HepG2 (cell line): ENCODE results near the gene PCBP4. TPM values are rescaled to one million over a fixed set of nuclear protein-coding genes. Genes with fewer than 3 reads are reported as not detected.
A peak's percentile ranks its signal among the peaks of the same experiment; 100 is the strongest.

ENCODE experiments used
- AGO1 ChIP-seq: fragments of 200-400 bp; formaldehyde crosslinking; IDR thresholded peaks from 2 replicates; pipeline ENCODE4 v1.6.1; 2017; ENCODE audit warnings: mild to moderate bottlenecking, low read depth, low read length, moderate library complexity; ENCODE audit not compliant: poor library complexity, severe bottlenecking
- ETV6 ChIP-seq: sonication (generic); formaldehyde crosslinking; conservative IDR thresholded peaks from 2 replicates; pipeline ENCODE4 v1.4.0; 2020; ENCODE audit warnings: missing genetic modification reagents
- FOXP1 ChIP-seq, 2 experiments: fragments of 450-650 bp in 1 of 2; IDR thresholded peaks; 2 replicates each; pipeline ENCODE4 v1.6.1; 2017 to 2018; ENCODE audit warnings: antibody characterized with exemption in 1 of 2
- GATAD1 ChIP-seq: IDR thresholded peaks from 2 replicates; pipeline ENCODE4 v1.6.1; 2016; ENCODE audit warnings: missing genetic modification reagents, missing compliant biosample characterization
- HES4 ChIP-seq: sonication (generic); formaldehyde crosslinking; IDR thresholded peaks from 2 replicates; pipeline ENCODE4 v1.9.0; 2021; ENCODE audit warnings: mild to moderate bottlenecking, missing genetic modification reagents, borderline replicate concordance
- NCOR1 ChIP-seq: fragments of 200-600 bp; sonication (generic); IDR thresholded peaks from 2 replicates; pipeline ENCODE4 v1.7.0; 2017; ENCODE audit warnings: antibody characterized with exemption, low read length, borderline replicate concordance
- PCBP2 ChIP-seq: fragments of 200-400 bp; formaldehyde crosslinking; optimal IDR thresholded peaks from 2 replicates; pipeline ENCODE3; 2018; ENCODE audit warnings: low read length, low read depth; ENCODE audit not compliant: poor library complexity, severe bottlenecking
- RARA ChIP-seq: IDR thresholded peaks from 2 replicates; pipeline ENCODE4 v1.6.1; 2016; ENCODE audit warnings: missing genetic modification reagents, missing compliant biosample characterization
- SALL1 ChIP-seq: sonication (generic); formaldehyde crosslinking; IDR thresholded peaks from 2 replicates; pipeline ENCODE4 v1.8.0; 2022; ENCODE audit warnings: mild to moderate bottlenecking, missing genetic modification reagents
- STAG1 ChIP-seq: sonication (generic); formaldehyde crosslinking; IDR thresholded peaks from 2 replicates; pipeline ENCODE4 v1.4.0; 2020; ENCODE audit warnings: missing genetic modification reagents
- TOPORS ChIP-seq: sonication (generic); formaldehyde crosslinking; IDR thresholded peaks from 2 replicates; pipeline ENCODE4 v1.8.0; 2023; ENCODE audit warnings: mild to moderate bottlenecking, missing genetic modification reagents
- U2AF1 ChIP-seq: fragments of 200-400 bp; formaldehyde crosslinking; optimal IDR thresholded peaks from 2 replicates; pipeline ENCODE3; 2017; ENCODE audit warnings: mild to moderate bottlenecking, low read depth, low read length
- ZBTB21 ChIP-seq: sonication (generic); formaldehyde crosslinking; IDR thresholded peaks from 2 replicates; pipeline ENCODE4 v1.4.0; 2020; ENCODE audit warnings: missing genetic modification reagents
- ZNF10 ChIP-seq: sonication (generic); formaldehyde crosslinking; IDR thresholded peaks from 2 replicates; pipeline ENCODE4 v1.4.0; 2020; ENCODE audit warnings: mild to moderate bottlenecking, low read depth, missing genetic modification reagents, borderline replicate concordance
- ZNF326 ChIP-seq: sonication (generic); formaldehyde crosslinking; IDR thresholded peaks from 2 replicates; pipeline ENCODE4 v1.4.0; 2020; ENCODE audit warnings: missing genetic modification reagents, borderline replicate concordance
- ZNF850 ChIP-seq: sonication (generic); formaldehyde crosslinking; conservative IDR thresholded peaks from 2 replicates; pipeline ENCODE4 v1.9.0; 2021; ENCODE audit warnings: mild to moderate bottlenecking, missing genetic modification reagents
- polyA plus RNA-seq, 8 experiments: library from polyadenylated mRNA; depleted of rRNA in 3 of 8; stranded (reverse) in 7 of 8; unstranded in 1 of 8; fragments of >200 nt; fragmentation: Illumina TruSeq in 4 of 8; extraction: Trizol in 4 of 8; gene quantifications; 2 replicates each; pipeline versions ENCODE4 v1.2.1 to v1.2.3, GENCODE V29; 2011 to 2016; ENCODE audit warnings: low read depth in 4 of 8, missing spikeins in 1 of 8, mixed read lengths in 1 of 8; ENCODE audit not compliant: insufficient read depth in 1 of 8
- total RNA-seq, 5 experiments: library from RNA; depleted of rRNA; stranded (reverse); fragments of >200 nt; fragmentation: Illumina TruSeq; extraction: Trizol; gene quantifications; 2 replicates each; pipeline ENCODE4 v1.2.3, GENCODE V29; 2016; ENCODE audit warnings: low read depth in 1 of 5
- TF ChIP-seq, protein P1 (sequence below): sonication (generic); formaldehyde crosslinking; IDR thresholded peaks from 2 replicates; pipeline ENCODE4 v1.4.0; 2020; ENCODE audit warnings: missing genetic modification reagents
- TF ChIP-seq, protein P2 (sequence below): sonication (generic); formaldehyde crosslinking; IDR thresholded peaks from 2 replicates; pipeline ENCODE4 v1.5.0; 2020; ENCODE audit warnings: mild to moderate bottlenecking, missing genetic modification reagents
- TF ChIP-seq, protein P3 (sequence below): sonication (generic); formaldehyde crosslinking; IDR thresholded peaks from 2 replicates; pipeline ENCODE4 v1.4.0; 2020; ENCODE audit warnings: missing genetic modification reagents
- TF ChIP-seq, protein P4 (sequence below): sonication (generic); formaldehyde crosslinking; IDR thresholded peaks from 2 replicates; pipeline ENCODE4 v1.4.0; 2020; ENCODE audit warnings: missing genetic modification reagents

The PCBP4 gene
- total and polyA plus RNA-seq, 2 of the 13 experiments (the other 11 are each of a cell fraction or from before 2014, with no cell fraction given): 36.8 to 51.3 TPM

DNA sequence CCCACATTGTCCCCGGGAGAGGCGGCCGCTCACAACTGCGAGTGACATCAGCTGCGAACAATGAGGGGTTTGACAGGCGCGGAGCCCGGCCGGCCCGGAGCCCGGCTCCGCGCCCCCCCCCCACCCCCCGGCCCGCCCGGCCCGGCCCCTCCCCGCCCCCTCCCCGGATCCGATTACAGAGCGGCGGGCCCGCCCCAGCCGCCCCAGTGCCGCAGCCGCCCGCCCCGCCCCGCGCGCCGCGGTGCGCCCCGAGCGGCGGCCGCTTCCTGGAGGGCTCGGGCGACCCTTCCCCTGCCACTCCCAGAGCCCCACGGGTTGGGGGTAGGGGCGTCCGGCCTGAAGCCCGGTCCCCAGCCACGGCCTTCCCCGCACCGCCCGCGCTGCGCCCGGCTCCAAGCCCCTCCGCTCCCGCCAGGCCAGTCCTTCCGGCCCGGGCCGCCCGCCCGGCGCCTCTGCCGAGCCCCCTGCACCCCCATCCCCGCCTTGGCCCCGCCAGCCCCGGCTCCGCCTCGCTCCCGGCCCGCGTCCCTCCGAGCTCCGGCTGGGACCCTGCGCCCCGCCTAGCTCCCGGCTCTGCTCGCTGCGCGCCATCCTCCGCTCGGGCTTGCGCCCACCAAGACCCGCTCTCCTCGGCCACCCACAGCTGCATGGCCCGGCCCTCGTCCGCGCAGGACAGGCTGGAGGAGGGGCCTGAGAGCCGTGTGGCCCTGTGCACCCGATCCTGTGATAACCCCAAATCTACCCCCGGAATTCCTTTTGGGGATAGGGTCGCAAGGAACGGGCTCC lies at the start of gene PCBP4 (continued):
- TF ChIP-seq RARA (CRISPR knock-in tag) (no peak), U2AF1 (no peak), GATAD1 (CRISPR knock-in tag) (no peak), TOPORS (CRISPR knock-in tag) (no peak), ETV6 (CRISPR knock-in tag) (peak; percentile 33; the same call in 1 of the 2 replicates), SALL1 (peak; percentile 19; the same call in 1 of the 2 replicates), PCBP2 (no peak), AGO1 (peak; percentile 93), ZNF850 (no peak), ZBTB21 (no peak), FOXP1 (IDR thresholded peaks at IDR 0.05) (no peak), FOXP1 (CRISPR knock-in tag; IDR thresholded peaks at IDR 0.05) (no peak), HES4 (CRISPR knock-in tag) (0 out of 2 replicates have a peak, but pooled peaks have one; percentile 10), NCOR1 (no peak), ZNF326 (CRISPR knock-in tag) (peak; percentile 97), ZNF10 (CRISPR knock-in tag) (no peak), STAG1 (no peak)
- TF ChIP-seq, protein P1, sequence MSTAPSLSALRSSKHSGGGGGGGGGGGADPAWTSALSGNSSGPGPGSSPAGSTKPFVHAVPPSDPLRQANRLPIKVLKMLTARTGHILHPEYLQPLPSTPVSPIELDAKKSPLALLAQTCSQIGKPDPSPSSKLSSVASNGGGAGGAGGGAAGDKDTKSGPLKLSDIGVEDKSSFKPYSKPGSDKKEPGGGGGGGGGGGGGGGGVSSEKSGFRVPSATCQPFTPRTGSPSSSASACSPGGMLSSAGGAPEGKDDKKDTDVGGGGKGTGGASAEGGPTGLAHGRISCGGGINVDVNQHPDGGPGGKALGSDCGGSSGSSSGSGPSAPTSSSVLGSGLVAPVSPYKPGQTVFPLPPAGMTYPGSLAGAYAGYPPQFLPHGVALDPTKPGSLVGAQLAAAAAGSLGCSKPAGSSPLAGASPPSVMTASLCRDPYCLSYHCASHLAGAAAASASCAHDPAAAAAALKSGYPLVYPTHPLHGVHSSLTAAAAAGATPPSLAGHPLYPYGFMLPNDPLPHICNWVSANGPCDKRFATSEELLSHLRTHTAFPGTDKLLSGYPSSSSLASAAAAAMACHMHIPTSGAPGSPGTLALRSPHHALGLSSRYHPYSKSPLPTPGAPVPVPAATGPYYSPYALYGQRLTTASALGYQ (CRISPR knock-in tag): no peak
- TF ChIP-seq, protein P2, sequence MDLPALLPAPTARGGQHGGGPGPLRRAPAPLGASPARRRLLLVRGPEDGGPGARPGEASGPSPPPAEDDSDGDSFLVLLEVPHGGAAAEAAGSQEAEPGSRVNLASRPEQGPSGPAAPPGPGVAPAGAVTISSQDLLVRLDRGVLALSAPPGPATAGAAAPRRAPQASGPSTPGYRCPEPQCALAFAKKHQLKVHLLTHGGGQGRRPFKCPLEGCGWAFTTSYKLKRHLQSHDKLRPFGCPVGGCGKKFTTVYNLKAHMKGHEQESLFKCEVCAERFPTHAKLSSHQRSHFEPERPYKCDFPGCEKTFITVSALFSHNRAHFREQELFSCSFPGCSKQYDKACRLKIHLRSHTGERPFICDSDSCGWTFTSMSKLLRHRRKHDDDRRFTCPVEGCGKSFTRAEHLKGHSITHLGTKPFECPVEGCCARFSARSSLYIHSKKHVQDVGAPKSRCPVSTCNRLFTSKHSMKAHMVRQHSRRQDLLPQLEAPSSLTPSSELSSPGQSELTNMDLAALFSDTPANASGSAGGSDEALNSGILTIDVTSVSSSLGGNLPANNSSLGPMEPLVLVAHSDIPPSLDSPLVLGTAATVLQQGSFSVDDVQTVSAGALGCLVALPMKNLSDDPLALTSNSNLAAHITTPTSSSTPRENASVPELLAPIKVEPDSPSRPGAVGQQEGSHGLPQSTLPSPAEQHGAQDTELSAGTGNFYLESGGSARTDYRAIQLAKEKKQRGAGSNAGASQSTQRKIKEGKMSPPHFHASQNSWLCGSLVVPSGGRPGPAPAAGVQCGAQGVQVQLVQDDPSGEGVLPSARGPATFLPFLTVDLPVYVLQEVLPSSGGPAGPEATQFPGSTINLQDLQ (CRISPR knock-in tag): 0 out of 2 replicates have a peak, but pooled peaks have one; percentile 48
- TF ChIP-seq, protein P3, sequence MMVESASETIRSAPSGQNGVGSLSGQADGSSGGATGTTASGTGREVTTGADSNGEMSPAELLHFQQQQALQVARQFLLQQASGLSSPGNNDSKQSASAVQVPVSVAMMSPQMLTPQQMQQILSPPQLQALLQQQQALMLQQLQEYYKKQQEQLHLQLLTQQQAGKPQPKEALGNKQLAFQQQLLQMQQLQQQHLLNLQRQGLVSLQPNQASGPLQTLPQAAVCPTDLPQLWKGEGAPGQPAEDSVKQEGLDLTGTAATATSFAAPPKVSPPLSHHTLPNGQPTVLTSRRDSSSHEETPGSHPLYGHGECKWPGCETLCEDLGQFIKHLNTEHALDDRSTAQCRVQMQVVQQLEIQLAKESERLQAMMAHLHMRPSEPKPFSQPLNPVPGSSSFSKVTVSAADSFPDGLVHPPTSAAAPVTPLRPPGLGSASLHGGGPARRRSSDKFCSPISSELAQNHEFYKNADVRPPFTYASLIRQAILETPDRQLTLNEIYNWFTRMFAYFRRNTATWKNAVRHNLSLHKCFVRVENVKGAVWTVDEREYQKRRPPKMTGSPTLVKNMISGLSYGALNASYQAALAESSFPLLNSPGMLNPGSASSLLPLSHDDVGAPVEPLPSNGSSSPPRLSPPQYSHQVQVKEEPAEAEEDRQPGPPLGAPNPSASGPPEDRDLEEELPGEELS (CRISPR knock-in tag): no peak
- TF ChIP-seq, protein P4, sequence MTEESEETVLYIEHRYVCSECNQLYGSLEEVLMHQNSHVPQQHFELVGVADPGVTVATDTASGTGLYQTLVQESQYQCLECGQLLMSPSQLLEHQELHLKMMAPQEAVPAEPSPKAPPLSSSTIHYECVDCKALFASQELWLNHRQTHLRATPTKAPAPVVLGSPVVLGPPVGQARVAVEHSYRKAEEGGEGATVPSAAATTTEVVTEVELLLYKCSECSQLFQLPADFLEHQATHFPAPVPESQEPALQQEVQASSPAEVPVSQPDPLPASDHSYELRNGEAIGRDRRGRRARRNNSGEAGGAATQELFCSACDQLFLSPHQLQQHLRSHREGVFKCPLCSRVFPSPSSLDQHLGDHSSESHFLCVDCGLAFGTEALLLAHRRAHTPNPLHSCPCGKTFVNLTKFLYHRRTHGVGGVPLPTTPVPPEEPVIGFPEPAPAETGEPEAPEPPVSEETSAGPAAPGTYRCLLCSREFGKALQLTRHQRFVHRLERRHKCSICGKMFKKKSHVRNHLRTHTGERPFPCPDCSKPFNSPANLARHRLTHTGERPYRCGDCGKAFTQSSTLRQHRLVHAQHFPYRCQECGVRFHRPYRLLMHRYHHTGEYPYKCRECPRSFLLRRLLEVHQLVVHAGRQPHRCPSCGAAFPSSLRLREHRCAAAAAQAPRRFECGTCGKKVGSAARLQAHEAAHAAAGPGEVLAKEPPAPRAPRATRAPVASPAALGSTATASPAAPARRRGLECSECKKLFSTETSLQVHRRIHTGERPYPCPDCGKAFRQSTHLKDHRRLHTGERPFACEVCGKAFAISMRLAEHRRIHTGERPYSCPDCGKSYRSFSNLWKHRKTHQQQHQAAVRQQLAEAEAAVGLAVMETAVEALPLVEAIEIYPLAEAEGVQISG: peak; percentile 40; the same call in 1 of the 2 replicates
